Measurements from ENCODE around the gene UGT1A6. TPM values are rescaled to one million over a fixed set of nuclear protein-coding genes. Genes with fewer than 3 reads are reported as not detected.

UGT1A6 gene
- total RNA-seq, 1 donor, result not detected

- no peak for TF ChIP-seq CTCF (IDR thresholded peaks at IDR 0.05; ENCODE audit: extremely low read depth, low read depth, low read length)
- Histone ChIP-seq H2AFZ (ENCODE audit: low read length) (no peak overlapping the region), H3K4me2 (ENCODE audit: insufficient read depth, low read length) (no peak overlapping the region)
These were observed 62.4 kb downstream of the UGT1A6 start for GRCh38 chr2:233754872-233755611.

DNA sequence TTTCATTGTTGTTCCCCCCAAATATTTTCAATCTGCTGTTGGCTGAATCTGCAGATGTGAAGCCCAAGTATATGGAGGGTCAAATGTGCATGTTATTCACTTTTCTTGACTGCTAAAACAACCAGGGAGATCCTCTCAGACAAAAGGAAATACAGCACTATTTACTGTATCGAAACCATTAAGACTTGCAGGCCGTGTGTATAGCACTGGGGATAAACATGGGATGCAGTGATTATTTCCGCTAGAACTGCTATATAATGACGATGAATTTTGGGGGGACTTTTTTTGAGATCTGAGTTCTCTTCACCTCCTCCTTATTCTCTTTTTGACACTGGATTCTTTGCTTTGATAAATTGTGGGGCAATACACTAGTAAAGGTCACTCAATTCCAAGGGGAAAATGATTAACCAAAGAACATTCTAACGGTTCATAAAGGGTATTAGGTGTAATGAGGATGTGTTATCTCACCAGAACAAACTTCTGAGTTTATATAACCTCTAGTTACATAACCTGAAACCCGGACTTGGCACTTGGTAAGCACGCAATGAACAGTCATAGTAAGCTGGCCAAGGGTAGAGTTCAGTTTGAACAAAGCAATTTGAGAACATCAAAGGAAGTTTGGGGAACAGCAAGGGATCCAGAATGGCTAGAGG is 63.9 kb downstream of the UGT1A6 start:
- no peak overlapping the region for H2AFZ ChIP-seq (ENCODE audit: low read length)
- H4K20me1 ChIP-seq (ENCODE audit: insufficient read depth, low read length), result no peaks in the 10 kb centered on the region
- peaks cover 9% of the 10 kb centered on the region for H3K4me1 ChIP-seq (ENCODE audit: insufficient read depth, low read length)
- no peaks in the 10 kb centered on the region for H3K36me3 ChIP-seq (ENCODE audit: insufficient read depth, low read length)
- no peaks in the 10 kb centered on the region for H3K9me3 ChIP-seq (ENCODE audit: low read depth, low read length)
- no peak for TF ChIP-seq CTCF (IDR thresholded peaks at IDR 0.05; ENCODE audit: extremely low read depth, low read depth, low read length)
- no peaks in the 10 kb centered on the region for H3K79me2 ChIP-seq (ENCODE audit: insufficient read depth, low read length)
- H3K27me3 ChIP-seq (ENCODE audit: insufficient read depth, low read length), result peaks cover 3% of the 10 kb centered on the region
- H3K4me2 ChIP-seq (ENCODE audit: insufficient read depth, low read length), result no peak overlapping the region
- H3K4me3 ChIP-seq (ENCODE audit: insufficient read depth, low read length), result no peak overlapping the region
- no peak for DNase-seq (ENCODE audit: insufficient read length, low spot score, missing footprints)
- no peak overlapping the region for H3K27ac ChIP-seq (ENCODE audit: low read depth, low read length)

More at GRCh38 chr2:233754872-233755611, 62.4 kb downstream of the UGT1A6 start:
- H3K27me3 ChIP-seq (ENCODE audit: insufficient read depth, low read length), result peaks cover 3% of the 10 kb centered on the region
- H3K36me3 ChIP-seq (ENCODE audit: insufficient read depth, low read length), result no peaks in the 10 kb centered on the region
- no peak for DNase-seq (ENCODE audit: insufficient read length, low spot score, missing footprints)
- H4K20me1 ChIP-seq (ENCODE audit: insufficient read depth, low read length), result no peaks in the 10 kb centered on the region
- H3K9me3 ChIP-seq (ENCODE audit: low read depth, low read length), result peaks cover 3% of the 10 kb centered on the region
- H3K27ac ChIP-seq (ENCODE audit: low read depth, low read length), result no peak overlapping the region
- peaks cover 5% of the 10 kb centered on the region for H3K4me1 ChIP-seq (ENCODE audit: insufficient read depth, low read length)
- H3K4me3 ChIP-seq (ENCODE audit: insufficient read depth, low read length), result no peak overlapping the region
- H3K79me2 ChIP-seq (ENCODE audit: insufficient read depth, low read length), result no peaks in the 10 kb centered on the region

DNA sequence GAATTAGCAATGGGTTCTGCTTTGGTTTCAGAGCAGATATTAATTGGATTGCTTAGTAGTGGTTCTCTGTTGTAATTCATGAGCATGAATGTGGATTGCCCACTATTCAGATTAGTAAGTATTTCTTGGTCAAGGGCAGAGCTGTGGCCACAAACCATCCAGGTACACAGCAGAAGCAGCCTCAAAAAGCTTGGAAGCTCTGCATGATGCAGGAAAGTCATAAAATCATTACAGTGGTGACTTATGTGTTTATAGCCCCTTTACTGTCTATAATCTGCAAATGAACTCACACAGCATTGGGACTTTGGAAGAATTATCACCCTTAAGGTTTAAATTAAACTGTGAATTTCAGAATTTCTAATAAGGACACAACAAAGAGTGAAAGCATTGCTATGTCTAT is 65.5 kb downstream of the UGT1A6 start:
- Histone ChIP-seq H3K79me2 (ENCODE audit: insufficient read depth, low read length) (no peaks in the 10 kb centered on the region), H3K27me3 (ENCODE audit: insufficient read depth, low read length) (peaks cover 3% of the 10 kb centered on the region), H3K27ac (ENCODE audit: low read depth, low read length) (no peak overlapping the region), H4K20me1 (ENCODE audit: insufficient read depth, low read length) (no peaks in the 10 kb centered on the region), H3K4me3 (ENCODE audit: insufficient read depth, low read length) (no peak overlapping the region), H3K4me1 (ENCODE audit: insufficient read depth, low read length) (peaks cover 12% of the 10 kb centered on the region), H3K36me3 (ENCODE audit: insufficient read depth, low read length) (no peaks in the 10 kb centered on the region), H2AFZ (ENCODE audit: low read length) (no peak overlapping the region), H3K4me2 (ENCODE audit: insufficient read depth, low read length) (no peak overlapping the region), H3K9me3 (ENCODE audit: low read depth, low read length) (no peaks in the 10 kb centered on the region)
- no peak for DNase-seq (ENCODE audit: insufficient read length, low spot score, missing footprints)
- no peak for TF ChIP-seq CTCF (IDR thresholded peaks at IDR 0.05; ENCODE audit: extremely low read depth, low read depth, low read length)

- Histone ChIP-seq H3K9me3 (ENCODE audit: low read depth, low read length) (no peaks in the 10 kb centered on the region), H3K27ac (ENCODE audit: low read depth, low read length) (no peak overlapping the region), H2AFZ (ENCODE audit: low read length) (no peak overlapping the region), H3K4me2 (ENCODE audit: insufficient read depth, low read length) (no peak overlapping the region), H3K79me2 (ENCODE audit: insufficient read depth, low read length) (no peaks in the 10 kb centered on the region), H4K20me1 (ENCODE audit: insufficient read depth, low read length) (no peaks in the 10 kb centered on the region), H3K4me1 (ENCODE audit: insufficient read depth, low read length) (peaks cover 18% of the 10 kb centered on the region), H3K4me3 (ENCODE audit: insufficient read depth, low read length) (no peak overlapping the region), H3K27me3 (ENCODE audit: insufficient read depth, low read length) (no peaks in the 10 kb centered on the region), H3K36me3 (ENCODE audit: insufficient read depth, low read length) (no peaks in the 10 kb centered on the region)
- no peak for DNase-seq (ENCODE audit: insufficient read length, low spot score, missing footprints)
- TF ChIP-seq CTCF (IDR thresholded peaks at IDR 0.05; ENCODE audit: extremely low read depth, low read depth, low read length), result no peak
These were observed 66.2 kb downstream of the UGT1A6 start for GRCh38 chr2:233758849-233759248.

Data from osteoblast (primary cell).